ENCODE measurements around the gene APLNR.

APLNR gene

GRCh38 chr11:57202281-57202680 is 34.8 kb downstream of the APLNR start:
- no peak overlapping the region for H3K4me3 ChIP-seq (ENCODE audit: low read depth, low read length)
- no peak for DNase-seq (ENCODE audit: low read depth)
- TF ChIP-seq POLR2A (IDR thresholded peaks at IDR 0.05; ENCODE audit: extremely low read depth, insufficient read length) (no peak), CTCF (IDR thresholded peaks at IDR 0.05; ENCODE audit: low read depth, low read length) (no peak), MAX (IDR thresholded peaks at IDR 0.05; ENCODE audit: low read depth, low read length) (no peak), MYC (IDR thresholded peaks at IDR 0.05; ENCODE audit: low read depth, low read length) (no peak)

DNA sequence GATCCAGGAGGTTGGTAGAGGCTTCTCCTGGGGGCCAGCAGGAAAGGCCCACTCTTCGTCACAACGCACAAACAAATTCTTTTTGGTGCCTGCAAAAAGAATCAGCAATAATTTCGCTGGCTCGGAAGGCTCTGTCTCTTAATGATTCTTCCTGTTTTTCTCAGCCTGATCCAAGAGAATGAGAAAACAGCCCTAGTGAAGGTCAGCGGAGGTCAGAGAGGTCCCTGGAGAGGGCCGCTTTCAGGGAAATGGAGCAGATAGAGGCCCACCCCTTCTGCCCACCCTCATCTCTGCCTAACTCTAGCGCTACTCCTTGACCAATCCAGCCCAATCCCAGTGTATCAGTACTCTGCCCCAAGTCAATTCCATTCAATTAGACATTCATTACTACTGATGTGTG is 36.1 kb downstream of the APLNR start:
- no peak for TF ChIP-seq POLR2A (IDR thresholded peaks at IDR 0.05; ENCODE audit: extremely low read depth, insufficient read length)
- TF ChIP-seq CTCF (IDR thresholded peaks at IDR 0.05; ENCODE audit: low read depth, low read length) = no peak
- TF ChIP-seq MAX (IDR thresholded peaks at IDR 0.05; ENCODE audit: low read depth, low read length) = no peak
- TF ChIP-seq MYC (IDR thresholded peaks at IDR 0.05; ENCODE audit: low read depth, low read length) = no peak
- DNase-seq (ENCODE audit: low read depth) = no peak
- H3K4me3 ChIP-seq (ENCODE audit: low read depth, low read length) = no peak overlapping the region

GRCh38 chr11:57199330-57199729 is 37.7 kb downstream of the APLNR start:
- no peak for DNase-seq (ENCODE audit: low read depth)
- no peak overlapping the region for H3K4me3 ChIP-seq (ENCODE audit: low read depth, low read length)
- TF ChIP-seq POLR2A (IDR thresholded peaks at IDR 0.05; ENCODE audit: extremely low read depth, insufficient read length) (no peak), MYC (IDR thresholded peaks at IDR 0.05; ENCODE audit: low read depth, low read length) (no peak), MAX (IDR thresholded peaks at IDR 0.05; ENCODE audit: low read depth, low read length) (no peak), CTCF (IDR thresholded peaks at IDR 0.05; ENCODE audit: low read depth, low read length) (no peak)

DNA sequence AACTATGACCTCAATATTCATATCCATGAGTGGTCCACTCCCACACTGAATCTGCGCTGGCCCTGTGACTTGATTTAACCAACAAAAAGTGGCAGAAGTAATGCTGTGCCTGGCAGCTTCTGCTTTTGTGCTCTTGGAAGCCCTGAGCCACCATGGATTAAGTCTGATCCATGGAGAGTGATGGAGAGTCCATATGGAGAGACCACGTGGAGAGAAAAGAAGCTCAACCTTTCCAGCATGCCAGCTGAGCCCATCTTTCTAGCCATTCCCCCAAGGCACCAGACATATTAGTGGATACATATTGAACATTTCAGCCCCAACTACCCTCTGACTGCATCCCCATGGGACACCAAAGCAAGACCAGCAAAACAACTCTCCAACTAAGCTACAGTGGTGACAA is 39.3 kb downstream of the APLNR start:
- TF ChIP-seq CTCF (IDR thresholded peaks at IDR 0.05; ENCODE audit: low read depth, low read length) (no peak), MAX (IDR thresholded peaks at IDR 0.05; ENCODE audit: low read depth, low read length) (no peak), POLR2A (IDR thresholded peaks at IDR 0.05; ENCODE audit: extremely low read depth, insufficient read length) (no peak), MYC (IDR thresholded peaks at IDR 0.05; ENCODE audit: low read depth, low read length) (no peak)
- no peak for DNase-seq (ENCODE audit: low read depth)
- H3K4me3 ChIP-seq (ENCODE audit: low read depth, low read length) = no peak overlapping the region

- no peak overlapping the region for H3K4me3 ChIP-seq (ENCODE audit: low read depth, low read length)
- TF ChIP-seq MAX (IDR thresholded peaks at IDR 0.05; ENCODE audit: low read depth, low read length) = no peak
- no peak for TF ChIP-seq CTCF (IDR thresholded peaks at IDR 0.05; ENCODE audit: low read depth, low read length)
- TF ChIP-seq MYC (IDR thresholded peaks at IDR 0.05; ENCODE audit: low read depth, low read length) = no peak
- TF ChIP-seq POLR2A (IDR thresholded peaks at IDR 0.05; ENCODE audit: extremely low read depth, insufficient read length) = no peak
- no peak for DNase-seq (ENCODE audit: low read depth)
These were observed 40.5 kb downstream of the APLNR start for GRCh38 chr11:57196596-57196995.

- no peak for TF ChIP-seq MAX (IDR thresholded peaks at IDR 0.05; ENCODE audit: low read depth, low read length)
- TF ChIP-seq CTCF (IDR thresholded peaks at IDR 0.05; ENCODE audit: low read depth, low read length) = no peak
- no peak for TF ChIP-seq MYC (IDR thresholded peaks at IDR 0.05; ENCODE audit: low read depth, low read length)
- no peak for TF ChIP-seq POLR2A (IDR thresholded peaks at IDR 0.05; ENCODE audit: extremely low read depth, insufficient read length)
- no peak overlapping the region for H3K4me3 ChIP-seq (ENCODE audit: low read depth, low read length)
- no peak for DNase-seq (ENCODE audit: low read depth)
These were observed 44.7 kb downstream of the APLNR start for GRCh38 chr11:57192316-57192715.
